AG09309 (cell line): Measurements from ENCODE around the gene HAO1.

ENCODE experiments used
- DNase-seq: peaks from one replicate; pipeline ENCODE4 v3.0.0-alpha.2; 2010; ENCODE audit warnings: low read depth
- H3K4me3 ChIP-seq: 2 replicates; pipeline ENCODE4 v1.5.1; 2011; ENCODE audit warnings: mild to moderate bottlenecking, low read depth, low read length, moderate library complexity; ENCODE audit not compliant: control insufficient read depth
- CTCF ChIP-seq: IDR thresholded peaks from 2 replicates; pipeline ENCODE4 v1.5.1; 2011; ENCODE audit warnings: mild to moderate bottlenecking, low read depth, low read length, inconsistent platforms; ENCODE audit not compliant: insufficient read depth, control insufficient read depth; ENCODE audit errors: missing control alignments

The HAO1 gene

DNA sequence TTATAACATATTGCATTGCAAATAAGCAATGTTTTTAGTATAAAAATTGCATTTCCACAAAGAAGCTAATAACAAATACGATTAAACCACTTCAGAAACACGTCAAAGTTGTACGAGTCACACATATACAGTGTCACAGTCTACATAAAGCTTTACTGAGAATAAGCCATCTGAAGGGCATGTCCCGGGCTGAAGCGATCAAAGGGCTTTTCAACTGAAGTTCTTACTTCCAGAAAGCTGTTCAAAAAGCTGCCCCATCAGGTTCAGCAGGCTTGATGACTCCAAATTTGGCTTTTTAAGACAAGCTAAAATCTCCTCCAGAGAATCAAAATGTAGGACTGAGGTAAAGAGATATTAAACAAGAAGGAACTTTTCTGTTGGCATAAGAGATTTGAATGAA is 37.5 kb upstream of the HAO1 start:
- no peak for DNase-seq
- no peak overlapping the region for H3K4me3 ChIP-seq

GRCh38 chr20:7975851-7976414 is 35.7 kb upstream of the HAO1 start:
- no peak for TF ChIP-seq CTCF
- DNase-seq = no peak
- no peak overlapping the region for H3K4me3 ChIP-seq

More for the DNA sequence above, 37.5 kb upstream of the HAO1 start:
- TF ChIP-seq CTCF = no peak

DNA sequence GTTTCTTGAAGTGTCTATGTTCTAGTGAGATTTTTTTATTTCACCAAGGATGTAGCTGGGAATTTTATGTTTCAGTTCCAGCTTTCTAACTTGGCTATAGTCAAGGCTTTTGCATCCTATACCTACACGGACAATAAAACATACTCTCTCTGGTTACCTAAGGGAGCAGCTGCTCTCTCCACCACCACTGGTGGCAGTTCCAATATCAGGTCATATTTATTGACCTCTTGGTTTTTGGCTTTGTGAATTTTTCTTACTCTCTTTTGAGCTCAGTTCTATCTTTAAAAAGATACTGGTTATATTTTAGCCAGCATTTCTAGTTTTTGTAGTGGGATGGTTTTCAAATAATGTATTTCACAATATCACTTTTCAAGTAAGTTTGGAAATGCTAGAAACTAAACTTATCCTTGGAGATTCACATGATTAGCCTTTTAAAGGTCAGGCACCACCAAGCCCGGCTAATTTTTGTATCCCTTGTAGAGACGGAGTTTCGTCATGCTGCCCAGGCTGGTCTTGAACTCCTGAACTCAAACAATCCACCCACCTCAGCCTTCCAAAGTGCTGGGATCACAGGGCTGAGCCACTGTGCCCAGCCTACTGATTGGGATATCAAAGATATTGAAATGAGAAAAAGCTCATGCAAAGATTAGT is 34.7 kb upstream of the HAO1 start:
- no peak for DNase-seq
- H3K4me3 ChIP-seq = no peak overlapping the region
- no peak for TF ChIP-seq CTCF

- no peak for DNase-seq
- TF ChIP-seq CTCF = no peak
- H3K4me3 ChIP-seq = no peak overlapping the region
Observed at GRCh38 chr20:7971536-7972280, 31.4 kb upstream of the HAO1 start.

DNA sequence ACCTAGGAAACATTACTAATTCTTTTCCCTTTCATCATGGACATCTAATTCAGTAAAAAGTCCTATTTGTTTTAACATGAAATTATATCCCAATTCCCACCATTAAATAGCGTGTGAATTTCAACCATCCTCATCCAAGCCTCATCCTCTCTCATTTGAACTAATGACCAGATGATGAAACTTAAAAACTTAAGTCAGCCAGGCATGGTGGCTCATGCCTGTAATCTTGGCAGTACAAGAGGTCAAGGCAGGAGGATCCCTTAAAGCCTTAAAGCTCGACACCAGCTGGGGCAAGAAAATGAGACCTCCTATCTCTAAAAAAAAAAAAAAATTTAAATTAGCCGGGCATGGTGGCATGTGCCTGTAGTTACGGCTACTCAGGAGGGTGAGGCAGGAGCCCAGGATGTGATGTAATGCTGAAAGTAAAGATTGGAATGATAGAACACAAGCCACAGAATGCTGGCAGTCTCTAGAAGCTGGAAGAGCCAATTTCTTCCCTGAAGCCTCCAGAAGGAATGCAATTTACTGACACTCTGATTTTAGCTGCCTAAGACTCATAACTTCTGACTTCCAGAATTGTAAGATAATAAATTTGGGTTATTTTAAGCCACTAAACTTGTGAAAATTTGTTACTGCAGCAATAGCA is 27.1 kb upstream of the HAO1 start:
- no peak overlapping the region for H3K4me3 ChIP-seq
- TF ChIP-seq CTCF = no peak
- DNase-seq = peak; percentile 51

DNA sequence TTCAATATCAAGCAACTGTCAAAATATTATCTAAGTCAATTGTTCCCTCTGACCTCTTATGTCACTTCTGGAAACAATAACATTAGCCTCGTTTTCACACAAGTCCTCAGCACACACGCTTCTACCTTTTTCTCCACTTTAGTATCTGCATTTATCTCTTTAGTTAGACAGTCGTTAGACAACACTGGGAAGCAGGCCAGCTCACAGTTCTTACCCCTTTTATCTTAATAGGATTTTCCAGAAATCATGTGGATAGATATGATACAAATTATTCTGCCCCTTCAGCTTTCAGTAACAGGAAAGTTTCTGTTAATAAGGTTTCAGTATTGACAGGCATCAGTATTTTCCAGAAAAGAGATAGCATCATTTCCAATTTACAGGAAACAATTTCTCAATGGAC is 25.9 kb upstream of the HAO1 start:
- no peak for TF ChIP-seq CTCF
- no peak for DNase-seq
- H3K4me3 ChIP-seq = no peak overlapping the region
